GM18498 (cell line): ENCODE data around the gene BRDT.

Experiments used
- ATAC-seq: cut with Tn5 transposase; IDR thresholded peaks from one replicate; pipeline ENCODE4 v1.9.1; 2021; ENCODE audit warnings: mild to moderate bottlenecking, moderate library complexity; ENCODE audit not compliant: unreplicated experiment

The BRDT gene

GRCh38 chr1:91949356-91949699 is at the start of gene BRDT:
Gene BRDT (plus strand): TSS chr1:91949401. CDS start chr1:91962755, 13,354 bp downstream.
- ATAC-seq = no peak

GRCh38 chr1:91900562-91900961 is 48.6 kb upstream of the BRDT start:
- ATAC-seq = no peak

- ATAC-seq = no peak
Observed at GRCh38 chr1:91901231-91901630, 48.0 kb upstream of the BRDT start.

GRCh38 chr1:91912266-91912665 is 36.9 kb upstream of the BRDT start:
- no peak for ATAC-seq

- ATAC-seq = no peak
Observed at GRCh38 chr1:91913018-91913417, 36.2 kb upstream of the BRDT start.

- ATAC-seq = no peak
Observed at GRCh38 chr1:91916046-91916445, 33.2 kb upstream of the BRDT start.

- ATAC-seq = no peak
Observed at GRCh38 chr1:91916811-91917460, 32.3 kb upstream of the BRDT start.

GRCh38 chr1:91919962-91920361 is 29.2 kb upstream of the BRDT start:
- no peak for ATAC-seq

- no peak for ATAC-seq
Observed at GRCh38 chr1:91924146-91924545, 25.1 kb upstream of the BRDT start.

GRCh38 chr1:91925644-91926435 is 23.4 kb upstream of the BRDT start:
- no peak for ATAC-seq

- ATAC-seq = no peak
Observed at GRCh38 chr1:91928026-91928425, 21.2 kb upstream of the BRDT start.

- no peak for ATAC-seq
Observed at GRCh38 chr1:91929250-91929649, 20.0 kb upstream of the BRDT start.

- no peak for ATAC-seq
Observed at GRCh38 chr1:91937613-91938012, 11.6 kb upstream of the BRDT start.

- ATAC-seq = no peak
Observed at GRCh38 chr1:91940496-91940895, 8.7 kb upstream of the BRDT start.

- no peak for ATAC-seq
Observed at GRCh38 chr1:91944087-91944486, 5.1 kb upstream of the BRDT start.

GRCh38 chr1:91948097-91948496 is 1.1 kb upstream of the BRDT start:
- no peak for ATAC-seq

- no peak for ATAC-seq
Observed at GRCh38 chr1:91948501-91949355, 473 bp upstream of the BRDT start.

- no peak for ATAC-seq
Observed at GRCh38 chr1:91952187-91952586, 3.0 kb downstream of the BRDT start.

GRCh38 chr1:91958926-91959325 is 9.7 kb downstream of the BRDT start:
- ATAC-seq = no peak

- ATAC-seq = no peak
Observed at GRCh38 chr1:91968334-91968733, 19.1 kb downstream of the BRDT start.

GRCh38 chr1:91979383-91979782 is 30.2 kb downstream of the BRDT start:
- ATAC-seq = no peak

- no peak for ATAC-seq
Observed at GRCh38 chr1:91980663-91981062, 31.5 kb downstream of the BRDT start.
